ENCODE measurements around the gene TCF19. TPM values are rescaled to one million over a fixed set of nuclear protein-coding genes. Genes with fewer than 3 reads are reported as not detected.

TCF19 gene
- total and polyA plus RNA-seq, 10 of the 15 experiments (the other 5 are each of a cell fraction or from before 2014, with no cell fraction given): 7.7 to 103 (median 53.3) TPM

GRCh38 chr6:31154436-31154835 lies 4.0 kb upstream of the TCF19 start:
- Histone ChIP-seq H2AFZ (ENCODE audit: control insufficient read depth, low read depth, low read length) (no peak overlapping the region), H4K20me1 (ENCODE audit: control insufficient read depth, insufficient read depth) (no peaks in the 10 kb centered on the region), H3K9me3 (replicated peaks; ENCODE audit: control insufficient read depth, insufficient read depth, low read length) (no peaks in the 10 kb centered on the region), H3K4me1 (ENCODE audit: control insufficient read depth, insufficient read depth, low read length) (no peaks in the 10 kb centered on the region), H3K27ac (ENCODE audit: control insufficient read depth, insufficient read depth) (no peak overlapping the region), H3K27me3 (replicated peaks in 1 of 2; ENCODE audit: control insufficient read depth in 2 of 2, insufficient read depth in 2 of 2, low read length in 1 of 2) (no peaks in the 10 kb centered on the region), H3K79me2 (ENCODE audit: control insufficient read depth, insufficient read depth, low read length) (peaks cover 15% of the 10 kb centered on the region), H3K4me2 (ENCODE audit: control insufficient read depth, insufficient read depth) (no peak overlapping the region), H3K36me3 (ENCODE audit: control insufficient read depth in 2 of 2, insufficient read depth in 2 of 2, low read length in 1 of 2) (no peaks in the 10 kb centered on the region; a peak in 1 of 4 replicates), H3K9ac (ENCODE audit: control insufficient read depth, insufficient read depth, low read length) (no peak overlapping the region), H3K4me3 (no peak overlapping the region)
- TF ChIP-seq MXI1 (IDR thresholded peaks at IDR 0.05; ENCODE audit: low read depth, low read length) (no peak), PKNOX1 (IDR thresholded peaks at IDR 0.05) (no peak), ZNF687 (IDR thresholded peaks at IDR 0.05) (no peak), ELK1 (IDR thresholded peaks at IDR 0.05; ENCODE audit: low read depth, low read length) (no peak)
- ATAC-seq (no peak), FAIRE-seq (no peak), DNase-seq (ENCODE audit: low read depth, low spot score) (no peak)
- RAD21 ChIA-PET (ENCODE audit: unreplicated experiment): no interaction called here
- SMC1A ChIA-PET (ENCODE audit: uncharacterized antibody, unreplicated experiment): no interaction called here
- CTCF ChIA-PET: interaction anchor here (1.1 to 1.8 kb wide), 2 partner anchors 11 to 38 kb away, joined by 3 to 9 read pairs; no protein-coding TSS in a partner anchor
- in situ Hi-C loops (cut with MboI): no loop called here
- no TSS peak for BruUV-seq (replicated peaks)
- POLR2A ChIA-PET: interaction anchor here (1.6 kb wide), 1 partner anchor 13 kb away, joined by 4 read pairs; no protein-coding TSS in a partner anchor
- intact Hi-C loops (cut with micrococcal nuclease; ENCODE audit: unreplicated experiment): no loop called here
- 91% methylated on average over 15 of the region's 15 CpGs for WGBS (ENCODE audit: insufficient coverage, insufficient replicate concordance, low lambda C conversion rate, missing lambda C conversion rate)

Measured in GM12878 (cell line).